H1 (cell line): ENCODE results near the gene PRKAR2B.

Experiments used
- BACH1 ChIP-seq: IDR thresholded peaks from 2 replicates; pipeline ENCODE4 v1.6.1; 2012; ENCODE audit warnings: low read length, improper control_type of control experiment
- BRCA1 ChIP-seq: IDR thresholded peaks from 2 replicates; pipeline ENCODE4 v1.6.1; 2012; ENCODE audit warnings: low read depth, low read length, improper control_type of control experiment
- HDAC6 ChIP-seq: IDR thresholded peaks from one replicate; pipeline ENCODE4 v1.7.1; 2012; ENCODE audit warnings: low read depth, mild to moderate bottlenecking, inconsistent platforms, low read length, moderate library complexity
- JUND ChIP-seq: IDR thresholded peaks from 2 replicates; pipeline ENCODE4 v1.6.1; 2011; ENCODE audit warnings: mild to moderate bottlenecking, improper control_type of control experiment, low read length
- KDM1A ChIP-seq: fragments of 200-600, 300-600 bp; sonication (generic); IDR thresholded peaks from 2 replicates; pipeline ENCODE4 v1.7.1; 2016; ENCODE audit warnings: mild to moderate bottlenecking, low read length, borderline replicate concordance
- POLR2A ChIP-seq, 2 experiments: IDR thresholded peaks; 1 replicate in 1 of 2; 2 replicates in 1 of 2; pipeline ENCODE4 v1.6.1; 2011; ENCODE audit warnings: low read depth in 2 of 2, low read length in 2 of 2, mild to moderate bottlenecking in 2 of 2; ENCODE audit errors: control extremely low read depth in 1 of 2
- POLR2AphosphoS5 ChIP-seq: IDR thresholded peaks from 2 replicates; pipeline ENCODE4 v1.6.1; 2011; ENCODE audit warnings: low read depth, low read length
- RAD21 ChIP-seq, 2 experiments: IDR thresholded peaks in 1 of 2; conservative IDR thresholded peaks in 1 of 2; 2 replicates each; pipeline ENCODE4 v1.6.1; 2011; ENCODE audit warnings: low read depth in 2 of 2, low read length in 2 of 2, improper control_type of control experiment in 1 of 2, inconsistent platforms in 1 of 2, mild to moderate bottlenecking in 1 of 2, moderate library complexity in 1 of 2
- TAF1 ChIP-seq: IDR thresholded peaks from 2 replicates; pipeline ENCODE4 v1.6.1; 2011; ENCODE audit warnings: mild to moderate bottlenecking, low read depth, low read length
- TEAD4 ChIP-seq: IDR thresholded peaks from 2 replicates; pipeline ENCODE4 v1.6.1; 2012; ENCODE audit warnings: low read depth, low read length, inconsistent platforms, mixed read lengths
- TF ChIP-seq, protein P1 (sequence below), 3 experiments: IDR thresholded peaks; 1 replicate in 2 of 3; 2 replicates in 1 of 3; pipeline versions ENCODE4 v1.5.1 to v1.6.1; 2011; ENCODE audit warnings: low read length in 3 of 3, mild to moderate bottlenecking in 3 of 3, inconsistent platforms in 2 of 3, low read depth in 1 of 3, moderate library complexity in 1 of 3; ENCODE audit not compliant: insufficient read depth in 1 of 3; ENCODE audit errors: control extremely low read depth in 1 of 3

DNA sequence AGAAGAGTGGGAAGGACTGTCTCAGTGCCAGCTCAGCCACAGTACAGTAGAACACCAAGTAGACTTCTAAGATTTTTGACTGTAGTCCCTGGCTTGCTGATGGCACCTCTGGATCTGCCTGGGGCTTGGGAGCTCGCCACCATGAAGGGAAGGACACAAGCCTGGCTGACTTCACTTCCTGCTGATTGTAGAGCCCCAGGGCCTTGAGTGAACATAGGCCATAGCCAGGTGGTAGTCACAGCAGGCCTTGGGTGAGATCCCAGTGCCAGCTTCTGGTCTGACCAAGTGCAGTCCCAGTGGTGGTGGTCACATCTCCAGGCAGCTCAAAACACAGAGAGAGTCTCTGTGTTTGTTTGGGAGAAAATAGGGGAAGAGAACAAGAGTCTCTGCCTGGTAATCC is 66.7 kb downstream of the PRKAR2B start:
- TF ChIP-seq POLR2A (IDR thresholded peaks at IDR 0.05; ENCODE audit: control extremely low read depth in 1 of 2, low read depth in 2 of 2, low read length in 2 of 2) (no peak), TAF1 (no peak), TEAD4 (no peak), BACH1 (no peak), JUND (no peak), KDM1A (no peak), BRCA1 (no peak), RAD21 (IDR thresholded peaks at IDR 0.05 in 1 of 2, conservative IDR thresholded peaks at IDR 0.05 in 1 of 2; ENCODE audit: low read depth in 2 of 2, low read length in 2 of 2) (no peak), HDAC6 (no peak), POLR2AphosphoS5 (no peak)
- TF ChIP-seq, protein P1, sequence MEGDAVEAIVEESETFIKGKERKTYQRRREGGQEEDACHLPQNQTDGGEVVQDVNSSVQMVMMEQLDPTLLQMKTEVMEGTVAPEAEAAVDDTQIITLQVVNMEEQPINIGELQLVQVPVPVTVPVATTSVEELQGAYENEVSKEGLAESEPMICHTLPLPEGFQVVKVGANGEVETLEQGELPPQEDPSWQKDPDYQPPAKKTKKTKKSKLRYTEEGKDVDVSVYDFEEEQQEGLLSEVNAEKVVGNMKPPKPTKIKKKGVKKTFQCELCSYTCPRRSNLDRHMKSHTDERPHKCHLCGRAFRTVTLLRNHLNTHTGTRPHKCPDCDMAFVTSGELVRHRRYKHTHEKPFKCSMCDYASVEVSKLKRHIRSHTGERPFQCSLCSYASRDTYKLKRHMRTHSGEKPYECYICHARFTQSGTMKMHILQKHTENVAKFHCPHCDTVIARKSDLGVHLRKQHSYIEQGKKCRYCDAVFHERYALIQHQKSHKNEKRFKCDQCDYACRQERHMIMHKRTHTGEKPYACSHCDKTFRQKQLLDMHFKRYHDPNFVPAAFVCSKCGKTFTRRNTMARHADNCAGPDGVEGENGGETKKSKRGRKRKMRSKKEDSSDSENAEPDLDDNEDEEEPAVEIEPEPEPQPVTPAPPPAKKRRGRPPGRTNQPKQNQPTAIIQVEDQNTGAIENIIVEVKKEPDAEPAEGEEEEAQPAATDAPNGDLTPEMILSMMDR (IDR thresholded peaks at IDR 0.05; ENCODE audit: control extremely low read depth in 1 of 3, insufficient read depth in 1 of 3, low read depth in 1 of 3, low read length in 3 of 3), result no peak
